ENCODE results near the gene ACTL6B. TPM values are rescaled to one million over a fixed set of nuclear protein-coding genes. Genes with fewer than 3 reads are reported as not detected.

The ACTL6B gene
- total RNA-seq, 1 experiment from 2014 or later: not detected

DNA sequence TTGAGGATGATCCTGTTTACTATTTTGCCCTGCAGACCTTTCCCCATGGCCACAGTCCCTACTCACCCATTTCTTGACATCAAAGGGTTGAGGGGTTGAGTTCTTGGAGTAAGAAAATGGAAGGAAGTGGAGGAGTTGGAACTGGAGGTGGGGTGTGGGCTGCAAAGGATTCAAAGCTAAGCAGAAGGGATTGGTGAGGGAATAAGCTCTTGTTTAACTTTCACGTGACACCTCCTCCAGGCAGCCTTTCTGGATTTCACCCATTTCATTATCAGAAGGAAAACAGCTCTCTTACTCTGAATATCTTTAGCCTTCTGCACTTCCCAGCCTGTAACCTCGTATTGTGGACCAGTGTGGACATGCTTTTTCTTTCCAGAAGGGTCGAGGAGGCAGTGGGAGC lies 30.2 kb downstream of the ACTL6B start:
- no TSS peak for BruUV-seq (replicated peaks)
- intact Hi-C loops (cut with micrococcal nuclease): loop anchor here (5.0 kb wide), 1 partner anchor 46 kb away; the partner anchor contains the start of gene GNB2
- POLR2A ChIA-PET (ENCODE audit: unreplicated experiment): interaction anchor here (0.5 to 0.6 kb wide), 2 partner anchors 19 to 147 kb away, joined by 3 to 4 read pairs; no protein-coding TSS in a partner anchor

DNA sequence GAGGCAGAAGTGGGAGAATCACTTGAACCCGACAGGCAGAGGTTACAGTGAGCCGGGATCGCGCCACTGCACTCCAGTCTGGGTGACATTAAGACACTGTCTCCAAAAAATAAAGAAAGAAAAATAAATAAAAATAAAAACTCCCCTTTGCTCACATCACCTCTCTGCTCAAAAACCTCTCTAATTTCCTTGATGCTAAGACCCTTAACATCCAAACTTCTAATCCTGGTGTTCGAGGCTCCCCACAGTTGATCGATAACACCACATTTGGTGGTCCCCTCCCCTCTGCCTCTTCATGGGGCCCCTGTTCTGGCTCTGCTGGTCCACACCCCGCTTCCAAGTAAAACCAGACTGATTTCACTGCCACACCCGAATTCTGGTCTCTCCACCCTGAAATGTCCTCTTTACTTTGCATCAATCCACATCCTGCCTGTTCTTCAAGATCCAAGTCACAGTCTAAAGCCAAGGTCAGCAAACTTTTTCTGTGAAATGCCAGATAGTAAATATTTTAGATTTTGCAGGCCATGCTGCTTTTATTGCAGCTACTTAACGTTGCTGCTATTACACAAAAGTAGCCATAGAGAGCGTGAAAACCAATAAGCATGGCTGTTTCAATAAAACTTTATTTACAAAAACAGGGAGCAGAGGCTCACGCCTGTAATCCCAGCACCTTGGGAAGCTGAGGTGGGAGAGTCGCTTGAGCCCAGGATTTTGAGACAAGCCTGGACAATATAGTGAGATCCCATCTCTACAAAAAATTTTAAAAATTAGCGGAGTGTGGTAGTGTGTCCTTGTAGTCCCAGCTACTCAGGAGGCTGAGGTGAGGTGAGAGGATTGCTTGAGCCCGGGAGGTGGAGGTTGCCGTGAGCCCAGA lies 32.1 kb downstream of the ACTL6B start:
- no peak overlapping the region for H3K9ac ChIP-seq (ENCODE audit: low read length)
- H3K36me3 ChIP-seq (ENCODE audit: low read depth, low read length): no peaks in the 10 kb centered on the region
- no peaks in the 10 kb centered on the region for H3K79me2 ChIP-seq (ENCODE audit: low read length)
- H3K27ac ChIP-seq (ENCODE audit: low read length): no peak overlapping the region
- POLR2A ChIA-PET (ENCODE audit: unreplicated experiment): no interaction called here
- H3K9me2 ChIP-seq (replicated peaks; ENCODE audit: low read length): no peaks in the 10 kb centered on the region
- H3K4me3 ChIP-seq (ENCODE audit: low read length): no peak overlapping the region
- no peaks in the 10 kb centered on the region for H4K20me1 ChIP-seq (ENCODE audit: low read length)
- H3F3A ChIP-seq (ENCODE audit: low read length, unreplicated experiment): no peaks in the 10 kb centered on the region
- CTCF ChIA-PET: no interaction called here
- H2AFZ ChIP-seq (ENCODE audit: low read length): no peak overlapping the region
- no peak for DNase-seq
- H3K9me3 ChIP-seq (ENCODE audit: low read length): no peaks in the 10 kb centered on the region
- no peaks in the 10 kb centered on the region for H3K27me3 ChIP-seq (ENCODE audit: low read length)
- no TSS peak for BruUV-seq (replicated peaks)
- no peak for ATAC-seq
- intact Hi-C loops (cut with micrococcal nuclease): no loop called here
- TF ChIP-seq EZH2phosphoT487 (IDR thresholded peaks at IDR 0.05; ENCODE audit: borderline replicate concordance, low read length): no peak
- no peak for TF ChIP-seq EZH2 (IDR thresholded peaks at IDR 0.05; ENCODE audit: low read length, unreplicated experiment)
- no peak for TF ChIP-seq CTCF (conservative IDR thresholded peaks at IDR 0.05; ENCODE audit: low read depth, low read length)
- H3K4me1 ChIP-seq (ENCODE audit: insufficient read depth, low read length): peaks cover 6% of the 10 kb centered on the region
- H3K4me2 ChIP-seq (ENCODE audit: low read length): no peak overlapping the region

More for the DNA sequence above, 30.2 kb downstream of the ACTL6B start:
- no peak overlapping the region for H3K27ac ChIP-seq (ENCODE audit: low read length)
- H3K36me3 ChIP-seq (ENCODE audit: low read depth, low read length): no peaks in the 10 kb centered on the region
- ATAC-seq: no peak
- H3K9ac ChIP-seq (ENCODE audit: low read length): no peak overlapping the region
- TF ChIP-seq EZH2 (IDR thresholded peaks at IDR 0.05; ENCODE audit: low read length, unreplicated experiment) (no peak), CTCF (conservative IDR thresholded peaks at IDR 0.05; ENCODE audit: low read depth, low read length) (no peak), EZH2phosphoT487 (IDR thresholded peaks at IDR 0.05; ENCODE audit: borderline replicate concordance, low read length) (no peak)
- no peaks in the 10 kb centered on the region for H3K79me2 ChIP-seq (ENCODE audit: low read length)
- no peaks in the 10 kb centered on the region for H3F3A ChIP-seq (ENCODE audit: low read length, unreplicated experiment)
- peak overlapping the region; percentile 98 for H3K4me2 ChIP-seq (ENCODE audit: low read length)
- CTCF ChIA-PET: no interaction called here
- H3K27me3 ChIP-seq (ENCODE audit: low read length): no peaks in the 10 kb centered on the region
- no peaks in the 10 kb centered on the region for H3K9me2 ChIP-seq (replicated peaks; ENCODE audit: low read length)
- no peaks in the 10 kb centered on the region for H4K20me1 ChIP-seq (ENCODE audit: low read length)
- peak overlapping the region; percentile 82 for H2AFZ ChIP-seq (ENCODE audit: low read length)
- DNase-seq: no peak
- peak overlapping the region; percentile 58 for H3K4me3 ChIP-seq (ENCODE audit: low read length)
- H3K9me3 ChIP-seq (ENCODE audit: low read length): no peaks in the 10 kb centered on the region
- H3K4me1 ChIP-seq (ENCODE audit: insufficient read depth, low read length): peaks cover 6% of the 10 kb centered on the region

GRCh38 chr7:100621554-100621953 lies 34.7 kb downstream of the ACTL6B start:
- Histone ChIP-seq H3K79me2 (ENCODE audit: low read length) (no peaks in the 10 kb centered on the region), H3K4me2 (ENCODE audit: low read length) (no peak overlapping the region), H3K9me2 (replicated peaks; ENCODE audit: low read length) (no peaks in the 10 kb centered on the region), H3K9me3 (ENCODE audit: low read length) (no peaks in the 10 kb centered on the region), H2AFZ (ENCODE audit: low read length) (no peak overlapping the region), H3K4me1 (ENCODE audit: insufficient read depth, low read length) (no peaks in the 10 kb centered on the region), H3K36me3 (ENCODE audit: low read depth, low read length) (no peaks in the 10 kb centered on the region), H3K27me3 (ENCODE audit: low read length) (no peaks in the 10 kb centered on the region), H3K9ac (ENCODE audit: low read length) (no peak overlapping the region), H3K27ac (ENCODE audit: low read length) (no peak overlapping the region), H3F3A (ENCODE audit: low read length, unreplicated experiment) (no peaks in the 10 kb centered on the region), H3K4me3 (ENCODE audit: low read length) (no peak overlapping the region), H4K20me1 (ENCODE audit: low read length) (no peaks in the 10 kb centered on the region)
- BruUV-seq (replicated peaks): no TSS peak
- DNase-seq (no peak), ATAC-seq (no peak)
- intact Hi-C loops (cut with micrococcal nuclease): no loop called here
- POLR2A ChIA-PET (ENCODE audit: unreplicated experiment): interaction anchor here (0.7 kb wide), 1 partner anchor 84 kb away, joined by 3 read pairs; no protein-coding TSS in a partner anchor
- TF ChIP-seq EZH2 (IDR thresholded peaks at IDR 0.05; ENCODE audit: low read length, unreplicated experiment): no peak
- TF ChIP-seq EZH2phosphoT487 (IDR thresholded peaks at IDR 0.05; ENCODE audit: borderline replicate concordance, low read length): no peak
- no peak for TF ChIP-seq CTCF (conservative IDR thresholded peaks at IDR 0.05; ENCODE audit: low read depth, low read length)
- CTCF ChIA-PET: no interaction called here

Measured in PC-3 (cell line).